SK-N-SH treated with all-trans-retinoic acid at 6 μM for 48 hours (cell line): ENCODE measurements around the gene ORC2.

Source experiments
- OSR1 ChIP-seq: fragments of 250-450 bp; sonication (Bioruptor Pico); IDR thresholded peaks from 2 replicates; pipeline ENCODE4 v1.8.0; 2022; ENCODE audit warnings: moderate library complexity, mild to moderate bottlenecking, inconsistent platforms
- PPARA ChIP-seq: fragments of 250-450 bp; sonication (Bioruptor Pico); IDR thresholded peaks from 2 replicates; pipeline ENCODE4 v1.5.0; 2020; ENCODE audit warnings: mild to moderate bottlenecking, borderline replicate concordance
- RARB ChIP-seq: fragments of 250-450 bp; sonication (Bioruptor Pico); IDR thresholded peaks from 2 replicates; pipeline ENCODE4 v1.8.0; 2021; ENCODE audit warnings: mild to moderate bottlenecking, moderate library complexity
- SNAI2 ChIP-seq: fragments of 250-450 bp; sonication (Bioruptor Pico); IDR thresholded peaks from 2 replicates; pipeline ENCODE4 v1.5.0; 2020; ENCODE audit warnings: mild to moderate bottlenecking, moderate library complexity
- TOX ChIP-seq: fragments of 250-450 bp; sonication (Bioruptor Pico); IDR thresholded peaks from 2 replicates; pipeline ENCODE4 v1.8.0; 2021; ENCODE audit warnings: mild to moderate bottlenecking, moderate library complexity, borderline replicate concordance
- ZFP3 ChIP-seq: fragments of 250-450 bp; sonication (Bioruptor Pico); IDR thresholded peaks from 2 replicates; pipeline ENCODE4 v1.5.0; 2020; ENCODE audit warnings: mild to moderate bottlenecking, moderate library complexity
- ZFP30 ChIP-seq: fragments of 450-650 bp; formaldehyde crosslinking; IDR thresholded peaks from 2 replicates; pipeline ENCODE4 v1.5.0; 2022; ENCODE audit warnings: mild to moderate bottlenecking, moderate library complexity
- ZNF70 ChIP-seq: fragments of 450-650 bp; formaldehyde crosslinking; IDR thresholded peaks from 2 replicates; pipeline ENCODE4 v1.5.0; 2020; ENCODE audit warnings: mild to moderate bottlenecking, moderate library complexity
- ZNF8 ChIP-seq: fragments of 450-650 bp; formaldehyde crosslinking; IDR thresholded peaks from 2 replicates; pipeline ENCODE4 v1.5.0; 2020; ENCODE audit warnings: mild to moderate bottlenecking, moderate library complexity
- TF ChIP-seq, protein P1 (sequence below): fragments of 250-450 bp; sonication (Bioruptor Pico); IDR thresholded peaks from 2 replicates; pipeline ENCODE4 v1.5.1; 2021; ENCODE audit warnings: mild to moderate bottlenecking, moderate library complexity
- TF ChIP-seq, protein P2 (sequence below): fragments of 250-450 bp; sonication (Bioruptor Pico); IDR thresholded peaks from 2 replicates; pipeline ENCODE4 v1.8.0; 2020; ENCODE audit warnings: mild to moderate bottlenecking, moderate library complexity, borderline replicate concordance
- TF ChIP-seq, protein P3 (sequence below): fragments of 250-450 bp; sonication (Bioruptor Pico); IDR thresholded peaks from 2 replicates; pipeline ENCODE4 v1.5.1; 2020; ENCODE audit warnings: low read depth, mild to moderate bottlenecking, moderate library complexity

DNA sequence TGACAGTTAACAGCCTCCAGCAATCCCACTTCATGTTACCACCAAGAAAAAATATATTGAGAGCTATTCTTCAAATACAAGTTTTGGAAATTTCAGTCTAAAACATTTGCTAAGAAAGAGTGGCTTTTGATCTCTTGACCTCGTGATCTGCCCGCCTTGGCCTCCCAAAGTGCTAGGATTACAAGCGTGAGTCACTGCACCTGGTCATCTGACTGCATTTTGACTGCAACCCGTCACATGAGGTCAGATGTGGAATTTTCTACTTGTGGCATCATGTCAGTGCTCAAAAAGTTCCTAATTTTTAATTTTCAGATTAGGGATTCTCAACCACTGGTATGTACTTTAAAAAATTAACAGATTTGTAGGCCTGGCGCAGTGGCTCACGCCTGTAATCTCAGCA is 89.9 kb downstream of the ORC2 start:
- no peak for TF ChIP-seq RARB
- TF ChIP-seq ZNF70 (CRISPR knock-in tag) = no peak
- TF ChIP-seq ZFP3 (CRISPR knock-in tag) = no peak
- TF ChIP-seq PPARA (CRISPR knock-in tag) = no peak
- TF ChIP-seq OSR1 (CRISPR knock-in tag) = no peak
- TF ChIP-seq, protein P1, sequence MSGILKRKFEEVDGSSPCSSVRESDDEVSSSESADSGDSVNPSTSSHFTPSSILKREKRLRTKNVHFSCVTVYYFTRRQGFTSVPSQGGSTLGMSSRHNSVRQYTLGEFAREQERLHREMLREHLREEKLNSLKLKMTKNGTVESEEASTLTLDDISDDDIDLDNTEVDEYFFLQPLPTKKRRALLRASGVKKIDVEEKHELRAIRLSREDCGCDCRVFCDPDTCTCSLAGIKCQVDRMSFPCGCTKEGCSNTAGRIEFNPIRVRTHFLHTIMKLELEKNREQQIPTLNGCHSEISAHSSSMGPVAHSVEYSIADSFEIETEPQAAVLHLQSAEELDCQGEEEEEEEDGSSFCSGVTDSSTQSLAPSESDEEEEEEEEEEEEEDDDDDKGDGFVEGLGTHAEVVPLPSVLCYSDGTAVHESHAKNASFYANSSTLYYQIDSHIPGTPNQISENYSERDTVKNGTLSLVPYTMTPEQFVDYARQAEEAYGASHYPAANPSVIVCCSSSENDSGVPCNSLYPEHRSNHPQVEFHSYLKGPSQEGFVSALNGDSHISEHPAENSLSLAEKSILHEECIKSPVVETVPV (CRISPR knock-in tag) = no peak
- TF ChIP-seq, protein P2, sequence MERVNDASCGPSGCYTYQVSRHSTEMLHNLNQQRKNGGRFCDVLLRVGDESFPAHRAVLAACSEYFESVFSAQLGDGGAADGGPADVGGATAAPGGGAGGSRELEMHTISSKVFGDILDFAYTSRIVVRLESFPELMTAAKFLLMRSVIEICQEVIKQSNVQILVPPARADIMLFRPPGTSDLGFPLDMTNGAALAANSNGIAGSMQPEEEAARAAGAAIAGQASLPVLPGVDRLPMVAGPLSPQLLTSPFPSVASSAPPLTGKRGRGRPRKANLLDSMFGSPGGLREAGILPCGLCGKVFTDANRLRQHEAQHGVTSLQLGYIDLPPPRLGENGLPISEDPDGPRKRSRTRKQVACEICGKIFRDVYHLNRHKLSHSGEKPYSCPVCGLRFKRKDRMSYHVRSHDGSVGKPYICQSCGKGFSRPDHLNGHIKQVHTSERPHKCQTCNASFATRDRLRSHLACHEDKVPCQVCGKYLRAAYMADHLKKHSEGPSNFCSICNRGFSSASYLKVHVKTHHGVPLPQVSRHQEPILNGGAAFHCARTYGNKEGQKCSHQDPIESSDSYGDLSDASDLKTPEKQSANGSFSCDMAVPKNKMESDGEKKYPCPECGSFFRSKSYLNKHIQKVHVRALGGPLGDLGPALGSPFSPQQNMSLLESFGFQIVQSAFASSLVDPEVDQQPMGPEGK = no peak
- no peak for TF ChIP-seq ZNF8 (CRISPR knock-in tag)
- TF ChIP-seq TOX (CRISPR knock-in tag) = no peak
- TF ChIP-seq SNAI2 (CRISPR knock-in tag) = no peak
- TF ChIP-seq, protein P3, sequence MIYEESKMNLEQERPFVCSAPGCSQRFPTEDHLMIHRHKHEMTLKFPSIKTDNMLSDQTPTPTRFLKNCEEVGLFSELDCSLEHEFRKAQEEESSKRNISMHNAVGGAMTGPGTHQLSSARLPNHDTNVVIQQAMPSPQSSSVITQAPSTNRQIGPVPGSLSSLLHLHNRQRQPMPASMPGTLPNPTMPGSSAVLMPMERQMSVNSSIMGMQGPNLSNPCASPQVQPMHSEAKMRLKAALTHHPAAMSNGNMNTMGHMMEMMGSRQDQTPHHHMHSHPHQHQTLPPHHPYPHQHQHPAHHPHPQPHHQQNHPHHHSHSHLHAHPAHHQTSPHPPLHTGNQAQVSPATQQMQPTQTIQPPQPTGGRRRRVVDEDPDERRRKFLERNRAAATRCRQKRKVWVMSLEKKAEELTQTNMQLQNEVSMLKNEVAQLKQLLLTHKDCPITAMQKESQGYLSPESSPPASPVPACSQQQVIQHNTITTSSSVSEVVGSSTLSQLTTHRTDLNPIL (CRISPR knock-in tag) = no peak
- no peak for TF ChIP-seq ZFP30 (CRISPR knock-in tag)
